HG03520 (cell line): ENCODE measurements around the gene HFE.
"Not testable (repeated sequence)": the region's sequence is repeated elsewhere in the genome, so short reads cannot be mapped to it uniquely, and the experiment has no call there.

Source experiments
- ATAC-seq: cut with Tn5 transposase; IDR thresholded peaks from one replicate; pipeline ENCODE4 v1.9.1; 2021; ENCODE audit warnings: mild to moderate bottlenecking, moderate library complexity; ENCODE audit not compliant: unreplicated experiment

Gene HFE

GRCh38 chr6:26058477-26059033, 28.7 kb upstream of the HFE start:
- not testable (repeated sequence) for ATAC-seq

GRCh38 chr6:26059941-26060340, 27.3 kb upstream of the HFE start:
- no peak for ATAC-seq

GRCh38 chr6:26064619-26065257, 22.5 kb upstream of the HFE start:
- ATAC-seq: no peak

GRCh38 chr6:26065952-26066380, 21.3 kb upstream of the HFE start:
- peak; percentile 83 for ATAC-seq

- no peak for ATAC-seq
Observed at GRCh38 chr6:26067367-26067766, 19.9 kb upstream of the HFE start.

- no peak for ATAC-seq
Observed at GRCh38 chr6:26068036-26068435, 19.2 kb upstream of the HFE start.

GRCh38 chr6:26071135-26071534, 16.1 kb upstream of the HFE start:
- ATAC-seq: no peak

GRCh38 chr6:26075063-26075717, 12.0 kb upstream of the HFE start:
- ATAC-seq: no peak

GRCh38 chr6:26078066-26078465, 9.2 kb upstream of the HFE start:
- ATAC-seq: not testable (repeated sequence)

GRCh38 chr6:26081096-26081495, 6.1 kb upstream of the HFE start:
- ATAC-seq: not testable (repeated sequence)

GRCh38 chr6:26086211-26086610, 1.0 kb upstream of the HFE start:
- ATAC-seq: no peak

GRCh38 chr6:26088344-26088743, 1.1 kb downstream of the HFE start:
- ATAC-seq: no peak

- ATAC-seq: no peak
Observed at GRCh38 chr6:26089272-26089671, 2.0 kb downstream of the HFE start.

GRCh38 chr6:26092443-26092842, 5.2 kb downstream of the HFE start:
- ATAC-seq: no peak

GRCh38 chr6:26094036-26094435, 6.8 kb downstream of the HFE start:
- no peak for ATAC-seq

GRCh38 chr6:26097268-26097875, 10.1 kb downstream of the HFE start:
- no peak for ATAC-seq

GRCh38 chr6:26103141-26103769, 16.0 kb downstream of the HFE start:
- no peak for ATAC-seq

GRCh38 chr6:26103770-26104456, 16.7 kb downstream of the HFE start:
- ATAC-seq: peak; percentile 89

- no peak for ATAC-seq
Observed at GRCh38 chr6:26104457-26105108, 17.4 kb downstream of the HFE start.

- no peak for ATAC-seq
Observed at GRCh38 chr6:26105109-26105730, 18.0 kb downstream of the HFE start.
